GM10847 (cell line): ENCODE measurements around the gene SLC12A7.

Source experiments
- POLR2A ChIP-seq: IDR thresholded peaks from 2 replicates; pipeline ENCODE4 v1.6.1; 2011; ENCODE audit not compliant: insufficient read length; ENCODE audit errors: extremely low read depth

Gene SLC12A7

DNA sequence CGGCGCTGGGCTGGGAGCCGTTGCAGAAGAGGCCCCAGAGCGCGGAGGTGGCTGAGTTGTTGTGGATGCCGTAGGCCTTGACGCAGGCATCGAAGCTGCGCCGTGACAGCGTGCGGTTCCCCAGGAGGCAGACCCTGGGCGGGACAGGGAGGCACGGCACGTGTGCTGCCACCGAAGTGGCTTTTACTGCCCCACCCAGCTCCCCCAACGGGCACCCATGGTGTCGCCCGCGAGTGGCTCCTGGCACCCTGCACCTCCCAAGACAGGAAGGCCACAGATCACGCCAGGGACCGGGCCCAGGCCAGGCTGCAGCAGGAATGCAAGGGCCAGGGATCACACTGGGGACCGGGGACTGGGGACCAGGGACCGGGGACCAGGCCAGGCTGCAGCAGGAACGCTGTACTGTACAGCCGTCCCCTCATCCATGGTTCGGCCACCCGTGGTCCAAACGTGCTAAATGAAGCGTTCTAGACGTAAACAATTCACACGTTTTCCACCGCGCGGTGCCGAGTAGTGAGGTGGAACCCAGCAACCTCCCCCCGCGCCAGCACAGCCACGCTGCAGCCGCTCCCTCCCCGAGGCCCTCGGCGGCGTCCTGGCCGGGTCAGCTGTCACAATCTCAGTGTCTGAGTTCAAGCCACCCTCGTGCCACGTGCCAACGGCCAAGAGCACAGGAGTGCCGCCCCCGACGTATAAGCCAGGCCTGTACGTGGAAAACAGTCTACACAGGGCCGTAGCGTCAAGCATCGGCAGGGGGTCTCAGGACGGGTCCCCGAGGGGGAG is 27.8 kb downstream of the SLC12A7 start:
- no peak for TF ChIP-seq POLR2A

DNA sequence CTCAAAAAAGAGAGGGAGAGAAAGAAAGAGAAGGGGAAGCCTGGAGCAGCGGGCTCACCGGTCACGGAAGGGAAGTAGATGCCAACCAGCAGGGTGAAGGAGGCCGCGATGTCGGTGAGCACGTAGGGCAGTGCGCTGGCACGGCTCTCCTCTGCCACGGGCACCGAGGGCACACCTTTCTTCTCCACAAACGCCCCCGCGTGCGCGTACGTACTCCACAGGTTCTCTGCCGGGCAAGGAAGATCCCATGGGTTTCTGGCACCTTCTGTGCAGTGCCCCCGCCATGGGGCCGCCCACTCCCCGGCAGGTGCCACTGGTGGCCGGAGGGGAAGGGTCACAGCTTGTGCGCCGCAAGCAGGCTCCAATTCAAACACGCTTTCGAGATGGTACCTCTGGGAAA is 30.3 kb downstream of the SLC12A7 start:
- TF ChIP-seq POLR2A: no peak

DNA sequence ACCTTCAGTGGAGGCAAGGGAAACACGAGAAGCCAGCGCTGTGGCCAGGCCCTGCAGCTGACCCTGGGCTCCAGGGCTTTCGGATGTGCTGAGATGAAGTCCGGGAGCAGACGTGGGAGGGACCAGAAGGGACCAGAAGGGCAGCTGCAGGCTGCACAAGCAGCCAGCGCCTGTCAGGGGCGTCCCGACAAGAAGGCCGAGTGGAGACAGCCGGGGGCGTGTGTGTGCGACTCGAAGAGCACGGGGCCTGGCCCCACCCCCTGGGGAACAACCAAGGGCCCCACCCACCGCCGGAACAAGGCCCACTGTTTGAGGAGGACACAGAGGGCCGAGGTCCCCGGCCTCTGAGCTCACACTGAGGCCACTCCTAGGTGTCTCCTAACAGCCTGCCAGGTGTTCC is 31.4 kb downstream of the SLC12A7 start:
- TF ChIP-seq POLR2A: no peak

DNA sequence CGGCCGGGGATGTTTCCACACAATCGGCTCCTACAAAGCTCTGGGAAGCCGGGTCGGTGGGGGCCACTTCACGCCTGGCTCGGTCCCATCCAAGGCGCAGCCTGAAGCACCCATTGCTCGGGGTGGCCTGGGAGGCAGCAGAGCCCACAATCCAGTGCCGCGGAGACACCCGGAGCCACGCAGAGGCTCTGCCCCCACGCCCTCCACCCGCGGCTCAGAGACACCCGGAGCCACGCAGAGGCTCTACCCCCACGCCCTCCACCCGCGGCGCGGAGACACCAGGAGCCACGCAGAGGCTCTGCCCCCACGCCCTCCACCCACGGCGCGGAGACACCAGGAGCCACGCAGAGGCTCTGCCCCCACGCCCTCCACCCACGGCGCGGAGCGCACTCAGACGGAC is 31.9 kb downstream of the SLC12A7 start:
- TF ChIP-seq POLR2A: no peak

DNA sequence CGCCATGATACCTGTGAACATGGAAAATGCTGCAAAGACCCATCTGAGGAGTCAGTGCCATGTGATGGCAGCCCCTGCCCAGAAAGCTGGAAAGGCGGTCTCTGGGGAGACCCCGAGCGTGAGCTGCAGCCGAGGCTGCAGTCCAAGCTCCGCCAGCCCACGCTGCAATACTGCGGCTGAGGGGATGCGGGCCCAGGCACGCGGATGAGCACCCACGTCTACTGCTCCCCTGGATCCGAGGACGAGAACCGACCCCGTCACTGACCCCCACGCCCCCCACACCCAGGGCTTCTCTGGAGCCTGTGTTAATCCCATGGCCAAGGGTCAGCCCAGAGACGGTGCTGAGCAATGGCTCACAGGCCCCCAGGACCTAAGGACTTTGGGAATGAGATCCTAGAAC is 32.4 kb downstream of the SLC12A7 start:
- TF ChIP-seq POLR2A: no peak

DNA sequence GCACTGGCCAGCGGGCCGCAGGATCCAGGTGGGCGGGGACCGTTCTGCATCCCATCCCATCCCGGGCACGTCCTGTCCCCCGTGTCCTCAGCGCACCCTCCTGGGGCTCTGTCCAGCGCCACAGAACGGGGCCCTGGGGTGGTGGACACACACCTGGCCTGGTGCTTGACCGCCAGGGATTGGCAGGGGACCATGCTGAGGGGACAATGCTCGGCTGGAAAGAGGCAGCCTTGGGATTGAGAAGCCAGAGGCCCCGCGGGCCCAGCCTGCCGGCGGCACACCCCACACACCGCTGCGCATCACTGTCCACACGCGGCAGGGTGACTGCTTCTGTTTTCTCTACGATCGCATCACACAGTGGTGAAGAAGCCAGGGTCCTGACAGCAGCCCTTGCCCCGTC is 33.0 kb downstream of the SLC12A7 start:
- TF ChIP-seq POLR2A: no peak

GRCh38 chr5:1078206-1078605 is 33.7 kb downstream of the SLC12A7 start:
- TF ChIP-seq POLR2A: no peak

DNA sequence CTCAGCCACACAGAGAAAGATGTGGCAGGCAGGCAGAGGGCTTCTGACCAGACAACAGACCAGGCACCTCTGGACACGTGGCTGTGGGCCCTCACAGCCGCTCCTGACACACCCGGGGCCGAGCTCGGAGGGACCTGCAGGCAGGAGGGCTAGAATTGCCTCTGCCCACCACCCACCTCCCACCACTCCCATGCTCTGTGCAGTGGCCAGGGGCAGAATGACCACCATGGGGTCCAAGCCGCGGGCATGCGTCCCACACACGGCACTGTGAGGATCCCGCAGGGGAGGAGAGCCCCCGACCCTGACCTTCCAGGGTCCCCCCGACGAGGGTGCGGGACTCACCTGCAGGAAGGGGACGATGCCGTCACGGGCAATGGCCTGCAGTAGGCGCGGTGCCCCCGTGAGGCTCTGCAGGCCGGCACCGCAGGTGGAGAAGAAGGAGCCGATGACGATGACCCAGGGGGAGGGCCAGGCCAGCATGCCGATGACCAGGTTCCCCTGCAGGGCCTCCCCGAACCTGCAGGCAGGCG is 34.3 kb downstream of the SLC12A7 start:
- no peak for TF ChIP-seq POLR2A

DNA sequence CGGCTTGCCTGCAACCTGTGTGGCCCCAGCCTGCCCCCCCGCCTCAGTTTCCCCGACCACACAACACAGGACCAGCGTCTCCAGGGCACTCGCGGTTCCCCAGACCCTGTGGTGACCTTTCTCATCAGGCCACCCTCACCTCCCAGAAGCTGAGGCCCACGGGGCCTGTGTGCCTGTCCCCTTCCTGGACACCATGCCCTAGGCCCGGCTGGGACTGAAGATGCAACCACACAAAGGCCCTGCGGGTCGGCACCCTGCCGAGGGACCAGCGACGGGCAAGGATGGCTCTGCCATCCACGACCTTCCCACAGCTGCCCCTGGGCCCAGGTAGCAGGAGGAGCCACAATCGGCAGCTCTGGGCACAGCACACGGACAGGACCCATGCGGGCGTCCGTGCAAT is 34.8 kb downstream of the SLC12A7 start:
- TF ChIP-seq POLR2A: no peak

GRCh38 chr5:1076406-1076805 is 35.5 kb downstream of the SLC12A7 start:
- no peak for TF ChIP-seq POLR2A

DNA sequence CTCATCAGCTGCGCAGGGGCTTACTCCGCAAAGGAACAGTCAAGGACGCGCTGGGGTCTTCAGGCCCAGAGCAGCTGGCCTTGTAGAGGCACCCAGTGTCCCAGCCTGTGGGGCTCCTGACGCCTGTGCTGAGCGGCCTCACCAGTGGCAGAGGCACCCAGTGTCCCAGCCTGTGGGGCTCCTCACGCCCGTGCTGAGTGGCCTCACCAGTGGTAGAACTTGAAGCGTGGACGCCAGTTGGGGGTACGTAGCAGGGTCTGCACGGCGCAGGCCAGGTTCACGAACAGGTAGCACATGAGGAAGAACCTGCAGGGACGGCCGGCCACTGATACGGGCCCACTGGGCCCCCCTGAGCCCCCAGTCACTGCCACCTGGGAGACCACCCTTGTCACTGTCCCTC is 35.9 kb downstream of the SLC12A7 start:
- TF ChIP-seq POLR2A: no peak

DNA sequence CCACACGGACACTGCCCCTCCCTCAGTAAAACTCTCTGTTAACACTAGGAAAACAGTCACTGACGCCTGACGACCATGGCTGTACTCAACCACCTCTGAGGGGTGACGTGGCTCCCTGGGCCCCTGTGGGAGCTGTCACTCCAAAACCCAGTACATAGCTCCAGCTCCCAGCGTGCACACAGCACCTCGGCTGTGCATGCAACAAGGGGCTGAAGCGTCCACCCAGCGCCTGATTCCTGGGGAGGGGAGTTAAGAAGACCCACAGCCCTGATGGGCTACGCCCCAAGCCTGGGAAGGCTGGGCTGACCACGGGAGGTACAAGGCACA is 36.3 kb downstream of the SLC12A7 start:
- TF ChIP-seq POLR2A: no peak

DNA sequence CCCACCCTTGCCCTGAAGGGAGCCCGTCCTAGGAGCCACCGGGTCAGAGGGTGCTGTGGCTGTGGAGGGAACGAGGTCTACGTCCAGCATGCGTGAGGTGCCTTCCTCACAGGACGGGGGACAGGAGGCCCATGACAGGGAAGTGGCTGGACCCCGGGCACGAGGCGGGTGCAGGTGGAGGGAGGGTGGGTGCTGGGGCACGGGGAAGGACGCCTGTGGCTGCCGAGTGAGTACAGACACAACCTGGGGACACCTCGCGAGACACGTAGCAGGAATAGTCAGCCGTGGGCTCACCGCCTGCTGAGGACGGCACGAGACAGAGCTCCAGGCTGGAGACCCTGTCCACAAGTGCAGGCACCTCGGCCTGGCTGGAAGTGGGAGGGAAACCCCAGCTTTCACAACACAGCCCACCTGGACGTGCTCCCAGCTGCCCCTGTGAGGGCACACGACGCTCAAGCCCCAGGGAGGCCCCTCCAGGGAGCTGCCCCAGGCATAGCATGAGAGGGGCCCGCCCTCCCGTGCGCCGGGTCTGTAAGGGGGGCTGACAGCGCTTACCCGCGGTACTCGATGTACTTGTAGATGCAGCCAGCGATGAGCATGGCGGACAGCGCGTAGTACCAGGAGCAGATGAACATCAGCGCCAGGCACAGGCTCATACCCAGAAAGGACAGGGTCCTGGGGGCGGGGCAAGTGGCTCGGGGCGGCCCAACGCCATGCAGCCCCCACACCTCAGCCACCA is 36.9 kb downstream of the SLC12A7 start:
- TF ChIP-seq POLR2A: no peak

DNA sequence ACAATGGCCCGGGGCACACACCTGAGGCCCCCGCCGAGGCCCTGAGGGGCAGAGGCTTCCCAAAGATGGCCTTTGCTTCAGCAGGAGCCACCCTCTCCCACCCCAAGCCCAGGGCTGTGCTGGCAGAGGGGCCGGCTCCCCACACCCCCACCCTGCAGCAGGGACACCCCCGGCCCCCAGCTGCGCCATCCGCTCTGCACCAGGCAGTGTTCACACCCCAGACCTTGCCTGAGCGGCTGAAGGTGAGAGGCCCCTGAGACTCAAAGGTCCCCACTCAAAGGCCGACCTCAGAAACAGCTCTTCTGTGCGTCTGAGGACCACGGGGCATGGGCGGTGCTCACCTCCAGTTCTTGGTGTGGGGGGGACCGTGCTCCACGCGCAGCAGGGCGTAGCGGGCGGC is 37.6 kb downstream of the SLC12A7 start:
- TF ChIP-seq POLR2A: no peak

GRCh38 chr5:1073239-1074102 is 38.4 kb downstream of the SLC12A7 start:
- no peak for TF ChIP-seq POLR2A

DNA sequence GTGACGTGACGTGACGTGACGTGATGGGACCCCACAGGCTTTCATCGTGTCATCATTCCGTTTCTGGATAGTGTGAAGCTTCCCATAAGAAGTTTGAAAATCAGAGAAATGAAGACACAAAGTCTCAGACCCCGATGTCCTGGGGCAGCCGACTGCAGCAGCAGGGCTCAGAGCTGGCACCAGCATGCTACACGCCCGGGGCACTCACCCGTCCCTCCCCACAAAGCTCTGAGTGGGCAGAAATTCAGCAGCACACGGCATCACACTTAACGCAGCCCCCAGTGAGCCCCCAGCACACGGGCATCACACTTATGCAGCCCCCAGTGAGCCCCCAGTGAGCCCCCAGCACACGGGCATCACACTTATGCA is 42.2 kb downstream of the SLC12A7 start:
- no peak for TF ChIP-seq POLR2A
